Endothelial cell of umbilical vein (primary cell): ENCODE results near the gene FOXL2NB. TPM values are rescaled to one million over a fixed set of nuclear protein-coding genes. Genes with fewer than 3 reads are reported as not detected.

Experiments used
- BruUV-seq: library from RNA; stranded (reverse); fragments of 400-500 nt; replicated peaks from 2 replicates; lab custom pipeline; 2021; lab: Mats Ljungman, UMichigan
- CTCF ChIA-PET: fragments of 300-600, 350-600 bp; sonication (Branson Sonifier 250); formaldehyde crosslinking; loops from one replicate; lab custom pipeline; 2021; ENCODE audit warnings: antibody characterized with exemption, inconsistent platforms; lab: Charles Lee
- POLR2A ChIA-PET: fragments of 300-600, 350-600 bp; sonication (Branson Sonifier 250); formaldehyde crosslinking; loops from one replicate; lab custom pipeline; 2021; ENCODE audit warnings: antibody characterized with exemption, inconsistent platforms; lab: Charles Lee
- DNase-seq: peaks from one replicate; pipeline ENCODE4 v3.0.0-alpha.2; 2011; ENCODE audit warnings: low read depth, low spot score
- FAIRE-seq: peaks from 2 replicates; lab custom pipeline; 2011; peaks lifted over from hg19 to GRCh38; lab: Jason Lieb, UNC
- H2AFZ ChIP-seq: 2 replicates; pipeline ENCODE4 v1.6.0; 2012; ENCODE audit warnings: low read depth, low read length, control low read depth, inconsistent platforms
- H3K27ac ChIP-seq: 2 replicates; pipeline ENCODE4 v1.5.1; 2011; ENCODE audit warnings: low read depth, mild to moderate bottlenecking, control low read depth, low read length, moderate library complexity; ENCODE audit not compliant: insufficient read depth
- H3K27me3 ChIP-seq, 2 experiments: 2 replicates each; pipeline versions ENCODE4 v1.6.0 to v1.6.1; 2011; ENCODE audit warnings: low read length in 2 of 2, mixed read lengths in 1 of 2; ENCODE audit not compliant: control insufficient read depth in 2 of 2, insufficient read depth in 2 of 2
- H3K36me3 ChIP-seq, 2 experiments: 2 replicates in 1 of 2; 3 replicates in 1 of 2; pipeline ENCODE4 v1.5.1; 2011; ENCODE audit warnings: low read length in 2 of 2, mild to moderate bottlenecking in 1 of 2, moderate library complexity in 1 of 2; ENCODE audit not compliant: control insufficient read depth in 2 of 2, insufficient read depth in 2 of 2; ENCODE audit errors: extremely low read depth in 1 of 2
- H3K4me1 ChIP-seq: 3 replicates; pipeline ENCODE4 v1.5.1; 2011; ENCODE audit warnings: mild to moderate bottlenecking, low read length; ENCODE audit not compliant: control insufficient read depth, insufficient read depth; ENCODE audit errors: extremely low read depth
- H3K4me2 ChIP-seq: 2 replicates; pipeline ENCODE4 v1.6.1; 2011; ENCODE audit warnings: low read length, control low read depth, mixed read lengths; ENCODE audit not compliant: insufficient read depth
- H3K4me3 ChIP-seq, 3 experiments: fragments of 200-600 bp in 1 of 3; sonication (generic), shearing (Covaris generic) in 1 of 3; replicated peaks in 1 of 3; 2 replicates each; pipeline ENCODE4 v1.5.1; 2011 to 2016; ENCODE audit warnings: control low read depth in 3 of 3, low read length in 3 of 3, mild to moderate bottlenecking in 2 of 3, inconsistent platforms in 1 of 3, low read depth in 1 of 3, moderate library complexity in 1 of 3; ENCODE audit not compliant: insufficient read depth in 1 of 3
- H3K79me2 ChIP-seq: 2 replicates; pipeline ENCODE4 v1.6.0; 2012; ENCODE audit warnings: low read length, inconsistent platforms; ENCODE audit not compliant: control insufficient read depth, insufficient read depth
- H3K9ac ChIP-seq: replicated peaks from 2 replicates; pipeline ENCODE3; 2011; ENCODE audit warnings: low read length, control low read depth; ENCODE audit not compliant: insufficient read depth; ENCODE audit errors: extremely low read depth
- H3K9me1 ChIP-seq: replicated peaks from 3 replicates; pipeline ENCODE4 v1.6.0; 2011; ENCODE audit warnings: mild to moderate bottlenecking, low read length; ENCODE audit not compliant: control insufficient read depth, insufficient read depth; ENCODE audit errors: extremely low read depth
- H3K9me3 ChIP-seq: replicated peaks from 2 replicates; pipeline ENCODE4 v1.5.1; 2012; ENCODE audit warnings: low read length, inconsistent platforms; ENCODE audit not compliant: control insufficient read depth, insufficient read depth
- H4K20me1 ChIP-seq: replicated peaks from 2 replicates; pipeline ENCODE3; 2011; ENCODE audit warnings: mild to moderate bottlenecking, low read length; ENCODE audit not compliant: control insufficient read depth, insufficient read depth; ENCODE audit errors: extremely low read depth
- EZH2 ChIP-seq: IDR thresholded peaks from 2 replicates; pipeline ENCODE4 v1.6.1; 2012; ENCODE audit warnings: borderline replicate concordance, low read depth, mild to moderate bottlenecking, moderate library complexity, low read length, inconsistent platforms; ENCODE audit not compliant: severe bottlenecking
- JUN ChIP-seq: IDR thresholded peaks from 2 replicates; pipeline ENCODE4 v1.6.1; 2011; ENCODE audit warnings: borderline replicate concordance, low read depth; ENCODE audit not compliant: insufficient read length, insufficient read depth
- MYC ChIP-seq: IDR thresholded peaks from one replicate; pipeline ENCODE4 v1.6.1; 2011; ENCODE audit warnings: mild to moderate bottlenecking, low read depth, low read length
- POLR2A ChIP-seq: IDR thresholded peaks from 2 replicates; pipeline ENCODE4 v1.6.1; 2012; ENCODE audit warnings: low read depth, mild to moderate bottlenecking, control low read depth, low read length
- dilution Hi-C: fragments of 300-500 bp; cut with MboI; formaldehyde crosslinking; loops from one replicate; pipeline ENCODE4 v1.15.0; 2019; ENCODE audit warnings: low sequenced_read_pairs; ENCODE audit not compliant: extremely low pct_ligation_motif_present
- intact Hi-C: fragments of 100-400 bp; cut with micrococcal nuclease; formaldehyde crosslinking; loops from one replicate; pipeline ENCODE4 v1.10.0; 2022
- polyA plus RNA-seq, 4 experiments: library from polyadenylated mRNA; depleted of rRNA in 3 of 4; stranded (reverse) in 3 of 4; unstranded in 1 of 4; fragments of >200 nt; gene quantifications; 2 replicates each; pipeline versions ENCODE4 v1.2.1 to v1.2.3, GENCODE V29; 2011 to 2012; ENCODE audit warnings: missing spikeins in 1 of 4
- total RNA-seq: library from RNA; stranded (reverse); gene quantifications from 2 replicates; pipeline ENCODE4 v1.2.3, GENCODE V29; 2021
- TF ChIP-seq, protein P1 (sequence below), 2 donors: IDR thresholded peaks; 1 replicate in 1 of 2; 2 replicates in 1 of 2; pipeline ENCODE4 v1.5.1; 2011; ENCODE audit warnings: low read length in 2 of 2, mild to moderate bottlenecking in 2 of 2, moderate library complexity in 2 of 2, control low read depth in 1 of 2, inconsistent platforms in 1 of 2, low read depth in 1 of 2; ENCODE audit not compliant: insufficient read depth in 1 of 2; ENCODE audit errors: extremely low read depth in 1 of 2

The FOXL2NB gene
- total and polyA plus RNA-seq, 2 donors (not counting 3 experiments of a cell fraction or from before 2014, with no cell fraction given): 0.01 TPM; not detected in 1

DNA sequence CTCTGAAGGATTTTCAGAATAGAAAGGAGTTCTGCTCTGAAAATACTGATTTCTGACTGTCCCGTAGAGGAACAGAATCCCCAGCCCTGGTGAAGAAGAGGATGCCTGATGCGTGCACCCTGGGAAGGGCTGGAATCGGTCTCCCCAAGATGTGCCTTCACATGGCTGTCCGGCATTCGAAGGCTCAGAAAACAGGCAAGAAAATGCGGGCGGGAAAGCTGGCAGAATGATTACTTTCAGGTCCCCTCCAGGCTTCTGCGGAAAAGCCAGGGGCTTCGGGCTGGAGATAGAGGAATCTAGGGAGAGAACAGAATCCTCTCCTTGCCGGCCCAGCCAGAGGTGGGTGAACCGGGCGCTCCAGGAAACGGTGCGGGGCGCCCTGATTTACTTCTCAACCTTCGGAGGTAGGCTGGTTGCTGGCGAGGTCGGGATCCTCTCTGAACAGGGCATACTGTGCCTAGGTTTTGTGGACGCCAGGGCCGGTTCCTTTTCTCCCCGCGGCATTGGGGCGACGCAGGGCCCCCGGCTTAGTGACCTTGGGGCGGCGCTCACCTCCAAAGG lies 2.5 kb downstream of the FOXL2NB start:
- H3K27me3 ChIP-seq: peaks cover 59 to 77% of the 10 kb centered on the region in 2 experiments
- no peak overlapping the region for H3K27ac ChIP-seq
- H2AFZ ChIP-seq: no peak overlapping the region
- TF ChIP-seq POLR2A: no peak
- TF ChIP-seq EZH2: peak; percentile 78
- no peak for TF ChIP-seq JUN
- TF ChIP-seq MYC: no peak
- TF ChIP-seq, protein P1, sequence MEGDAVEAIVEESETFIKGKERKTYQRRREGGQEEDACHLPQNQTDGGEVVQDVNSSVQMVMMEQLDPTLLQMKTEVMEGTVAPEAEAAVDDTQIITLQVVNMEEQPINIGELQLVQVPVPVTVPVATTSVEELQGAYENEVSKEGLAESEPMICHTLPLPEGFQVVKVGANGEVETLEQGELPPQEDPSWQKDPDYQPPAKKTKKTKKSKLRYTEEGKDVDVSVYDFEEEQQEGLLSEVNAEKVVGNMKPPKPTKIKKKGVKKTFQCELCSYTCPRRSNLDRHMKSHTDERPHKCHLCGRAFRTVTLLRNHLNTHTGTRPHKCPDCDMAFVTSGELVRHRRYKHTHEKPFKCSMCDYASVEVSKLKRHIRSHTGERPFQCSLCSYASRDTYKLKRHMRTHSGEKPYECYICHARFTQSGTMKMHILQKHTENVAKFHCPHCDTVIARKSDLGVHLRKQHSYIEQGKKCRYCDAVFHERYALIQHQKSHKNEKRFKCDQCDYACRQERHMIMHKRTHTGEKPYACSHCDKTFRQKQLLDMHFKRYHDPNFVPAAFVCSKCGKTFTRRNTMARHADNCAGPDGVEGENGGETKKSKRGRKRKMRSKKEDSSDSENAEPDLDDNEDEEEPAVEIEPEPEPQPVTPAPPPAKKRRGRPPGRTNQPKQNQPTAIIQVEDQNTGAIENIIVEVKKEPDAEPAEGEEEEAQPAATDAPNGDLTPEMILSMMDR (IDR thresholded peaks at IDR 0.05; ENCODE audit: extremely low read depth in 1 of 2, insufficient read depth in 1 of 2, low read depth in 1 of 2, low read length in 2 of 2): no peak
- FAIRE-seq: no peak
- peak overlapping the region; percentile 28 for H3K4me2 ChIP-seq
- H4K20me1 ChIP-seq: no peaks in the 10 kb centered on the region
- peaks cover 13% of the 10 kb centered on the region for H3K4me1 ChIP-seq
- H3K4me3 ChIP-seq: no peak overlapping the region
- intact Hi-C loops: loop anchor here (10.0 kb wide), 1 partner anchor 605 kb away; the partner anchor contains the start of gene MRAS
- H3K9me3 ChIP-seq: no peaks in the 10 kb centered on the region
- ChIA-PET POLR2A (no interaction called here), CTCF (interaction anchor here (1.0 to 6.4 kb wide), 8 partner anchors 9 to 162 kb away, joined by 3 to 40 read pairs (median 6); no protein-coding TSS in a partner anchor)
- no TSS peak for BruUV-seq
- dilution Hi-C loops: no loop called here
- H3K9me1 ChIP-seq: no peaks in the 10 kb centered on the region
- no peaks in the 10 kb centered on the region for H3K36me3 ChIP-seq
- no peak overlapping the region for H3K9ac ChIP-seq
- no peaks in the 10 kb centered on the region for H3K79me2 ChIP-seq
- no peak for DNase-seq
